HUES48 (cell line): ENCODE data around the gene HTR1A.

Source experiments
- H3K27ac ChIP-seq: one replicate; pipeline ENCODE4 v1.7.0; 2013; ENCODE audit warnings: low read depth, low read length, inconsistent platforms
- H3K27me3 ChIP-seq: 2 replicates; pipeline ENCODE4 v1.6.1; 2013; ENCODE audit warnings: mild to moderate bottlenecking, low read length; ENCODE audit not compliant: control insufficient read depth, insufficient read depth
- H3K36me3 ChIP-seq: 2 replicates; pipeline ENCODE4 v1.6.1; 2013; ENCODE audit warnings: low read length; ENCODE audit not compliant: control insufficient read depth, insufficient read depth
- H3K4me1 ChIP-seq: 2 replicates; pipeline ENCODE4 v1.6.1; 2013; ENCODE audit warnings: mild to moderate bottlenecking, low read length; ENCODE audit not compliant: control insufficient read depth, insufficient read depth
- H3K4me3 ChIP-seq: 2 replicates; pipeline ENCODE4 v1.5.1; 2013; ENCODE audit warnings: mild to moderate bottlenecking, low read depth, low read length
- H3K9ac ChIP-seq: 2 replicates; pipeline ENCODE4 v1.6.1; 2013; ENCODE audit warnings: mild to moderate bottlenecking, low read depth, low read length, moderate library complexity
- H3K9me3 ChIP-seq: 2 replicates; pipeline ENCODE4 v1.6.1; 2013; ENCODE audit warnings: low read length; ENCODE audit not compliant: control insufficient read depth, insufficient read depth

The HTR1A gene

DNA sequence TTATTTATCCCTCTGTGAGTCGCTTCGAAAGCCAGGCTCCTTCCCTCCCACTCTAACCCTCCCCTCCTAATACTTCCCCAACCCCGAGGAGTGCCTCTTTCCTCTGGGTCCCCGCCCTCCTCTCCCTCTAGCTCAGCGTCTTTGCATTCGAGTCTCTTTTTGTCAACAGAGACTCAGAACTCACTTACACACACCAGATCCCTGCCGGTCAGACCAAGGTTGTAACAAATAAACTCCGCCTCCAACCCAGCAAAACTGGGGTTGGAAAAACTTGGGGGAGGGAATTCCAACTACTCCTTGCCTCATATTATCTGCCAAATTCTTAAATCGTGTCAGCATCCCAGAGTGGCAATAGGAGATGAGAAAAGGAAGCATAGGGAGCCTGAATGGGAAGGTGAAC, at the start of gene HTR1A:
TSS of gene HTR1A (minus strand) at position 167 of the 400 bp plus-strand sequence. CDS start 726 bp downstream, outside the sequence.
- H3K4me1 ChIP-seq: peaks cover 29% of the 10 kb centered on the region
- H3K9ac ChIP-seq: no peak within 1 kb of the TSS
- no peaks in the 10 kb centered on the region for H3K9me3 ChIP-seq
- peaks cover 42% of the 10 kb centered on the region for H3K27me3 ChIP-seq
- H3K36me3 ChIP-seq: no peaks in the 10 kb centered on the region
- H3K27ac ChIP-seq: no peak within 1 kb of the TSS
- peak within 1 kb of the TSS; percentile 62 for H3K4me3 ChIP-seq

DNA sequence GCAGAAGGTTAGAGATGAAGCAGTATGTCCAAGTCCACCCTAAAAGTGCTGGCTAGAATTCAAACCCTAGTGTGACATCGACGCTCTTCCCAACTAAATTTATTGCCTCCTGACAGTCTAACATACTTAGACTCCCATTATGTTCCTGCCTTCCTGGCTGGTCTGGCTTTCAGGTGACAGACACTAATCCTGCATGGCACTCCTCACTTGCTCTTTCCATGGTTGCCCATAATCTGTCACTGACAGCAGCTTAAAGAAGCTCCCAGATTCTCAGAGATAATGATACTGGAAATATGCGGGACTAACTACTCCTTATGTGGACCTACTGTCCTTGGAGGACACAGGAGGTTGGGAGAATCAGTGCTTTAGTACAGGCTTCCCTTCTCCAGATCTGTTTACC, 41.7 kb upstream of the HTR1A start:
- H3K4me3 ChIP-seq: no peak overlapping the region
- no peak overlapping the region for H3K9ac ChIP-seq
- no peak overlapping the region for H3K27ac ChIP-seq
- H3K9me3 ChIP-seq: no peaks in the 10 kb centered on the region; the same call in 1 of the 2 replicates
- H3K4me1 ChIP-seq: no peaks in the 10 kb centered on the region
- H3K36me3 ChIP-seq: no peaks in the 10 kb centered on the region
- H3K27me3 ChIP-seq: no peaks in the 10 kb centered on the region

DNA sequence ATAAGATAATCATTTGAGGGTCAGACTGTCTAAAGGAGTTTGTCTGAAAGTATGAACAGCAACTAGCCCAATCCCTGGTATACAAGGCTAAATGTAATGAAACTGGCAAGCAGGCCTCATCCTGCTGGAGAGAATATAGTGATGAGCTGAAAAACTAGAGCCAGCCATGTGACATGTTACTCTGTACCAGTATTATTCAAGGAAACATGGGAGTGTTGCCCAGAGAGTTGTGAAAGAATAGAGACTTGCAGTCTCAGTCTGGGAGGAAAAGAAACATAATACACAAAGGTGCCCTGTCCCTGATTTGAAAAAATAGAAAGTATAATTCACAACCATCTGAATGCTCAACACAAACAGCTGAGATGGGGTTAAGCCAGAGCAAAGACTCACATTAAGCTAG, 37.9 kb upstream of the HTR1A start:
- no peaks in the 10 kb centered on the region for H3K4me1 ChIP-seq
- no peak overlapping the region for H3K4me3 ChIP-seq
- H3K9me3 ChIP-seq: no peaks in the 10 kb centered on the region
- H3K27ac ChIP-seq: no peak overlapping the region
- no peaks in the 10 kb centered on the region for H3K36me3 ChIP-seq
- H3K27me3 ChIP-seq: no peaks in the 10 kb centered on the region
- H3K9ac ChIP-seq: no peak overlapping the region

DNA sequence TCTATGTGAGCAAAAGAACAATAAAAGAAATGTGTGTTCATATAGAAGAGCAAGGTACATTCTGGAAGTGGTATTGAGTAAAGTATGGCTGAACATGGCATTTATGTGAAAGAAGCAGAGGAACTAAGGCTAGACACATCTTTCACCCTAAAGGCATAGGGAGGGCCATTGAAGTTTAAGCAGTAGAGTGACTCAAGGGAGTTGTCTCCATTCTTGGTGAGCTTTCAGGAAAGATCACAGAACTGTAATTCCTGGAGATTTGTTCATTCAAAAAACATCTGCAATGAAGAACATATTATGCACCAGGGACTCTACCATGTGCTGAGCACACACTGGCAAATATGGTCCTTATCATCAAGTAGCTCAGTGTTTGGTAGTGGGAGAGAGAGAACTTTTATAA, 24.8 kb upstream of the HTR1A start:
- H3K4me1 ChIP-seq: no peaks in the 10 kb centered on the region
- no peaks in the 10 kb centered on the region for H3K27me3 ChIP-seq
- no peak overlapping the region for H3K9ac ChIP-seq
- H3K27ac ChIP-seq: no peak overlapping the region
- H3K4me3 ChIP-seq: no peak overlapping the region
- no peaks in the 10 kb centered on the region for H3K9me3 ChIP-seq
- no peaks in the 10 kb centered on the region for H3K36me3 ChIP-seq

DNA sequence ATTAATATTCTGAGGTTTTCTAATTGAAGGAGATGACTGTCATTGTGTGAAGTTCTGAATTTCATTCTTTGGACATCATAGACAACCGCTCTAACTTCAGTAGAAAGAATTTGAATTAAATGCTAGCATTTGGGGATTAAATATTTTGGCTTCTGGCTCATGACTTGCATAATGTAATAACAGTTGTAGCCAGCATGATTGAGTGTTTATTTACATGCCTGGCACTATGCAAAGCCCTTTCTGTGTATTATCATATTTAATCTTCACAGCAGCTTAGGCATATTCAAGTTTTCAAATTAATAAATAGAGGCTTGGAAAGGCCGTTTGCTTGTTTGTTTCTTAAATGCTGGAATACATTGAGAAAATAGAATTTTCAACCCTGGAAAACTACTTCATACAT, 19.6 kb upstream of the HTR1A start:
- Histone ChIP-seq H3K9ac (no peak overlapping the region), H3K4me1 (no peaks in the 10 kb centered on the region), H3K36me3 (no peaks in the 10 kb centered on the region), H3K27ac (no peak overlapping the region), H3K9me3 (peaks cover 6% of the 10 kb centered on the region), H3K4me3 (no peak overlapping the region), H3K27me3 (no peaks in the 10 kb centered on the region)

DNA sequence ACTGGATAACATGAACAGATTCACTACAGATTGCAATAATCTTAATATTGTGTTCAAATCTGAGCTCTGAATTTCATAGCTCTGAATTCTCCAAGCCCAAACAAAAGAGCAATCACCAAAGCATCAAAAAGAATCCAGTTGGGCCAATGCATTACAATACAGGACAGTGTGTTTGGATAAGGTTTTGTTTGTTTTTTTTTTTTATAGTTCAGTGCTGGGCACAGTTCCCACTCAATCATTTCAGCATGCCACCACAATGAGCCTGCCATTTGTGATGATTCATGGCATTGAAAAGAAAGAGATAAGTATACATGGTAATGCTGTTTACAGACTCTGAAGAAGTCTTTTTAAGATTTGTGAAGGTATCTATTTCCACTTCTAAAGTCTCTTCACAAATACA, 1.7 kb upstream of the HTR1A start:
- H3K9me3 ChIP-seq: no peaks in the 10 kb centered on the region
- no peak overlapping the region for H3K27ac ChIP-seq
- H3K27me3 ChIP-seq: peaks cover 38% of the 10 kb centered on the region
- peaks cover 13% of the 10 kb centered on the region for H3K4me1 ChIP-seq
- H3K4me3 ChIP-seq: no peak overlapping the region
- no peak overlapping the region for H3K9ac ChIP-seq
- H3K36me3 ChIP-seq: no peaks in the 10 kb centered on the region

DNA sequence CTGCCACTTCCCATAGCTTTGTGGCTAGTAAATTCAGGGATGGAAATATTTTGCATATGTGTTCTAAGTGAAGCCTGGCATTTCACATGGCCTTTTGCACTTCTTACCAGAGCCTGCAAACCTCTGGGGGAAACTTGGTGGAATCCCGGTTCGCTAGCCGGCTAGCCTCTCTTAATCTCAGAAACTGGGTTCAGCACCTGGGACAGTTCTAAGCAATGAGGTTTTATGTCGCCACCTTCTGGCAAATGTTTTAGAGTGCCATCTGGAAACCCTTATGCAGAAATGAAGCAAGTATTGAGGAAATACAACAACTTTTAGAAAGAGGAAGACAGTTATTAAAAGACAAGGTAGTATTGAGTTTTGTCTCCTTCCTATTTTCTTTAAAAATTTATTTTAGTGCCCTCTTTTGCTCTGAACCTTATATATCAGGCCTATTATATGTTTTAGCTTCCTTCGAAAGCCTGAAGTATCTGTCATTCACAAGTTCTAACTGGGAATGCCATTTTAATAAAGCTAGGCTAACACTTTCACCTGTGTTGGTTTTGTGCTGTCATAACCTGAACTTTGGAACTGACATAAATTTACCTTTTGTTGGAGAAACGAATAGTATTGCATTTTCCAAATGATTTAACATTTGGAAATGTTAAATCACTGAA, 963 bp upstream of the HTR1A start:
- H3K27ac ChIP-seq: no peak overlapping the region
- H3K9ac ChIP-seq: no peak overlapping the region
- H3K4me3 ChIP-seq: peak overlapping the region; percentile 62
- peaks cover 20% of the 10 kb centered on the region for H3K4me1 ChIP-seq
- no peaks in the 10 kb centered on the region for H3K9me3 ChIP-seq
- H3K36me3 ChIP-seq: no peaks in the 10 kb centered on the region
- H3K27me3 ChIP-seq: peaks cover 42% of the 10 kb centered on the region

DNA sequence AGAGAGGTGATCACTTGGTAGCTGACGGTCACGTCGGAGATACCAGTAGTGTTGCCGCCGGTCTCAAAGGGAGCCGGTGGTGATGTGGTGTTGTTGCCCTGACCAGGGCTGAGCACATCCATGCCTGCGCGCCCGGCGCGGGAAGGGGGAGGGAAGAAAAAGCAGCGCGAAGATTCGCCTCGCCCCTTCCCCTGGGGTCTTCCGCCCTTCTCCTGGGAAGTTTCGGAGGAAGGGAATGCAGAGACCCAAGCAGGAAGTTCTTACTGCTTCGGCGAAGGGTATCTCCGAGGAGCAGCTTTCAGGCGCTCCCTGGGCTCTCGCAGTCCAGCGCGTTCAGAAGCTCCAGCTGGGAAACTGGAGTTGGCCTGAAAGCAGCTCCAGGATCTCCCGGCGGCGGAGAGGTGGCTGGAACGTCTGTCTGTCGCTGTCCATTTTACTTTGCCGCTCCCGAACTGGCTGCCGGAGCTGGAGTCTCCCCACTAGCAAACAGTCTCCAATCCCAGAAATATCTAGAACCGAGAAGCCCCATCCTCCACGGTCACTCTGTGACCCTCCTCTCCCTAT, 565 bp downstream of the HTR1A start:
- Histone ChIP-seq H3K4me3 (peak overlapping the region; percentile 62), H3K9me3 (no peaks in the 10 kb centered on the region), H3K27ac (no peak overlapping the region), H3K27me3 (peaks cover 42% of the 10 kb centered on the region), H3K36me3 (no peaks in the 10 kb centered on the region), H3K9ac (no peak overlapping the region), H3K4me1 (peaks cover 35% of the 10 kb centered on the region)

DNA sequence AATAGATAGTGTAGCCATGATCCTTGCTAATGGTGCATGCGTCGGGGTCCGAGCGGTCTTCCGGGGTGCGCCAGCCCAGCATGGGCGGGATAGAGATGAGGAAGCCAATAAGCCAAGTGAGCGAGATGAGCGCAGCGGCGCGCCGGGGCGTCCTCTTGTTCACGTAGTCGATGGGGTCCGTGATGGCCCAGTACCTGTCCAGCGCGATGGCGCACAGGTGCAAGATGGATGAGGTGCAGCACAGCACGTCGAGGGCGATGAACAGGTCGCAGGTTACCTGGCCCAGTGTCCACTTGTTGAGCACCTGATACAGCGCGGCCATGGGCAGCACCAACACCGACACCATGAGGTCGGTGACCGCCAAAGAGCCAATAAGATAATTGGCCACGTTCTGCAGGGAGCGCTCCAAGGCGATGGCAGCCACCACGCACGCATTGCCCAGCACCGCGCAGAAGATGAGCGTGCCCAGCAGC, 1.1 kb downstream of the HTR1A start:
- Histone ChIP-seq H3K9ac (no peak overlapping the region), H3K4me3 (peak overlapping the region; percentile 62), H3K27me3 (peaks cover 42% of the 10 kb centered on the region), H3K4me1 (peaks cover 37% of the 10 kb centered on the region), H3K27ac (no peak overlapping the region), H3K36me3 (no peaks in the 10 kb centered on the region), H3K9me3 (no peaks in the 10 kb centered on the region)

DNA sequence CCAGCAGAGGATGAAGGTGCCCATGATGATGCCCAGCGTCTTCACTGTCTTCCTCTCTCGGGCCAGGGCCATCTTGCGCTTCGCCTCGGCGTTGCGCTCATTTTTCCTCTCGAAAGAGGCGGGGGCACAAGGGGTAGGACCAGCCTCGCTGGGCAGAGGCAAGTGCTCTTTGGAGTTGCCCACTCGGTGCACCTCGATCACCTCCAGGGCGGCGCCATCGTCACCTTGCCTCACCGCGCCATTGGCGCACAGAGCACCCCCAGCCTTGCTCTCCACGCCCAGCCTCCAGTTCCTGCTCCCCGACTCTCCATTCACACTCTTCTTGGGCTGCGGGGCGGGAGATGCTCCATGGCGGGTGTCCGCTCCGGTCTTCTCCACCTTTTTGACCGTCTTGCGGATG, 1.6 kb downstream of the HTR1A start:
- Histone ChIP-seq H3K4me3 (peak overlapping the region; percentile 62), H3K9me3 (no peaks in the 10 kb centered on the region), H3K36me3 (no peaks in the 10 kb centered on the region), H3K9ac (0 out of 2 replicates have a peak overlapping the region, but pooled peaks have one; percentile 42), H3K27ac (no peak overlapping the region), H3K27me3 (peaks cover 42% of the 10 kb centered on the region), H3K4me1 (peaks cover 37% of the 10 kb centered on the region)

DNA sequence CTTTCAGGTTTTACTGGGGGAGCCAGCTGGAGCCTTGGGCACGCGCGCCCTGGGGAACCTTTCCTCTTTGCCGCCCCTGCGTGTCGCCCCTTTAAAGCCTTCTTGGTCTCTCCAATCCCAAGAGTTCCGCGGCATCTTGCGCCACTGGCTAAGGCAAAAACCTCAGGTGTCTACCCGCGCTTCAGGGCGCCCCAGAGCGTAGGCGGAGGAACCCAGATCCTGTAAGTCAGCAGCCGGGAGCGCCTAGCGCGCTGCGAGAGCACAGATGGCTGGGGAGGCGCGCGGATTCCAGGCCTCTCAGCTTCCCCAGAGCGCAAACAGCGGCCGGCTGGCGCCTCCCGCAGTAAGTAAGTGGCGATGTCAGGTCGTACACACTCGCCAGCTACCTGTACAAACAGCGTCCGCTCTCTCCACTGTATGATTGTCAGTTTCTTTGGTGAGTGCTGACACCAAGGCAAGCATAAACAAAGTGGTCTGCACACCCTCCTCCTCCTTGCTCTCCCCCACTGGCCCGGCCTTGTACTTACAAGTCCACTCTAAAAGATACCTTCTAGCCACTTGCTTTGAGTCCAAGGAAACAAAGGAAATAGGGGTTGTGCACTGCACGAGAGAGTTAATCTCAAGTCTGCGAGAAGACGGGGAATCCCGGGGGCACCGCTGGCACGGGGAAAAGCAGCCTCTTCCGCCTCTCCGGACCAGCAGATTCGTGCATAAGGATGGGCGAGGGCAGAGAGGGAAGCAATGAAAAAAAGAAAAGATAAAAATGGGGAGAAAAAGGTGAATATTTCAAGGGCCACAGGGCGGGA, 2.9 kb downstream of the HTR1A start:
- H3K36me3 ChIP-seq: no peaks in the 10 kb centered on the region
- peak overlapping the region; percentile 1; the same call in 1 of the 2 replicates for H3K9ac ChIP-seq
- peak overlapping the region; percentile 84 for H3K27ac ChIP-seq
- no peaks in the 10 kb centered on the region for H3K9me3 ChIP-seq
- H3K4me1 ChIP-seq: peaks cover 37% of the 10 kb centered on the region
- H3K4me3 ChIP-seq: peak overlapping the region; percentile 62
- H3K27me3 ChIP-seq: peaks cover 42% of the 10 kb centered on the region
